ENCODE results near the gene GPD1. TPM values are rescaled to one million over a fixed set of nuclear protein-coding genes. Genes with fewer than 3 reads are reported as not detected.

Gene GPD1
- polyA plus RNA-seq, 1 donor from 2014 or later = not detected

GRCh38 chr12:50102131-50102531 is 1.7 kb upstream of the GPD1 start:
- peak overlapping the region in 1 of 3 donors; percentile 64 for H3K27ac Mint-ChIP-seq

GRCh38 chr12:50102646-50103309 is 1.0 kb upstream of the GPD1 start:
- Mint-ChIP-seq H3K4me1 (peaks cover 0 to 4% (median 2%) of the 10 kb centered on the region in 3 donors), H3K4me3 (no peak overlapping the region), H3K36me3 (peaks cover 5% of the 10 kb centered on the region), H3K9me3 (no peaks in the 10 kb centered on the region), H3K27ac (peak overlapping the region in 1 of 3 donors; percentile 64), H3K27me3 (no peaks in the 10 kb centered on the region)

More at GRCh38 chr12:50102131-50102531, 1.7 kb upstream of the GPD1 start:
- Mint-ChIP-seq H3K4me1 (peaks cover 0 to 3% (median 2%) of the 10 kb centered on the region in 3 donors), H3K27me3 (no peaks in the 10 kb centered on the region), H3K4me3 (no peak overlapping the region), H3K36me3 (peaks cover 5% of the 10 kb centered on the region), H3K9me3 (no peaks in the 10 kb centered on the region)

GRCh38 chr12:50103351-50103750 is 457 bp upstream of the GPD1 start:
- no peaks in the 10 kb centered on the region for H3K9me3 Mint-ChIP-seq
- no peak overlapping the region for H3K4me3 Mint-ChIP-seq
- H3K27ac Mint-ChIP-seq = peak overlapping the region in 1 of 3 donors; percentile 64
- H3K4me1 Mint-ChIP-seq = peaks cover under 1 to 6% (median 3%) of the 10 kb centered on the region in 3 donors
- peaks cover 1% of the 10 kb centered on the region for H3K36me3 Mint-ChIP-seq
- no peaks in the 10 kb centered on the region for H3K27me3 Mint-ChIP-seq

GRCh38 chr12:50104417-50105366 is 884 bp downstream of the GPD1 start:
- H3K27ac Mint-ChIP-seq = peak overlapping the region in 1 of 3 donors; percentile 64

GRCh38 chr12:50105913-50106450 is 2.2 kb downstream of the GPD1 start:
- H3K36me3 Mint-ChIP-seq = peaks cover 1% of the 10 kb centered on the region
- H3K4me1 Mint-ChIP-seq = peaks cover 11 to 19% (median 15%) of the 10 kb centered on the region in 3 donors
- no peaks in the 10 kb centered on the region for H3K9me3 Mint-ChIP-seq
- H3K27ac Mint-ChIP-seq = peak overlapping the region in 2 of 3 donors; percentile 14 to 53
- no peaks in the 10 kb centered on the region for H3K27me3 Mint-ChIP-seq
- H3K4me3 Mint-ChIP-seq = no peak overlapping the region

More at GRCh38 chr12:50104417-50105366, 884 bp downstream of the GPD1 start:
- Mint-ChIP-seq H3K9me3 (no peaks in the 10 kb centered on the region), H3K27me3 (no peaks in the 10 kb centered on the region), H3K36me3 (peaks cover 1% of the 10 kb centered on the region), H3K4me3 (no peak overlapping the region), H3K4me1 (peaks cover 4 to 11% (median 6%) of the 10 kb centered on the region in 3 donors)

- H3K27ac Mint-ChIP-seq = peak overlapping the region in 2 of 3 donors; percentile 36 to 69
- H3K27me3 Mint-ChIP-seq = no peaks in the 10 kb centered on the region
- H3K4me1 Mint-ChIP-seq = peaks cover 17 to 22% (median 17%) of the 10 kb centered on the region in 3 donors
- H3K4me3 Mint-ChIP-seq = peak overlapping the region in 1 of 4 donors; percentile 34
- peaks cover 1% of the 10 kb centered on the region for H3K36me3 Mint-ChIP-seq
- H3K9me3 Mint-ChIP-seq = no peaks in the 10 kb centered on the region
Observed at GRCh38 chr12:50106907-50107306, 3.1 kb downstream of the GPD1 start.

GRCh38 chr12:50107416-50108268 is 3.8 kb downstream of the GPD1 start:
- H3K9me3 Mint-ChIP-seq = no peaks in the 10 kb centered on the region
- peak overlapping the region in 2 of 4 donors; percentile 34 to 49 for H3K4me3 Mint-ChIP-seq
- H3K27me3 Mint-ChIP-seq = no peaks in the 10 kb centered on the region
- H3K4me1 Mint-ChIP-seq = peaks cover 17 to 22% (median 17%) of the 10 kb centered on the region in 3 donors
- H3K27ac Mint-ChIP-seq = peak overlapping the region in 1 of 3 donors; percentile 36
- peaks cover 1% of the 10 kb centered on the region for H3K36me3 Mint-ChIP-seq

- Mint-ChIP-seq H3K27ac (peak overlapping the region in 2 of 3 donors; percentile 71 to 86), H3K4me3 (no peak overlapping the region), H3K27me3 (no peaks in the 10 kb centered on the region)
Observed at GRCh38 chr12:50109319-50109718, 5.5 kb downstream of the GPD1 start.

GRCh38 chr12:50110127-50110761 is 6.4 kb downstream of the GPD1 start:
- peaks cover 1% of the 10 kb centered on the region for H3K36me3 Mint-ChIP-seq
- peak overlapping the region; percentile 93 to 99 (median 98) for H3K4me3 Mint-ChIP-seq
- H3K27ac Mint-ChIP-seq = peak overlapping the region; percentile 91 to 99 (median 98)
- no peaks in the 10 kb centered on the region for H3K27me3 Mint-ChIP-seq
- H3K4me1 Mint-ChIP-seq = peaks cover 21 to 28% (median 22%) of the 10 kb centered on the region in 3 donors
- H3K9me3 Mint-ChIP-seq = no peaks in the 10 kb centered on the region

More at GRCh38 chr12:50109319-50109718, 5.5 kb downstream of the GPD1 start:
- H3K36me3 Mint-ChIP-seq = peaks cover 1% of the 10 kb centered on the region
- peaks cover 18 to 26% (median 18%) of the 10 kb centered on the region in 3 donors for H3K4me1 Mint-ChIP-seq
- no peaks in the 10 kb centered on the region for H3K9me3 Mint-ChIP-seq

- Mint-ChIP-seq H3K9me3 (no peaks in the 10 kb centered on the region), H3K4me1 (peaks cover 22 to 32% (median 23%) of the 10 kb centered on the region in 3 donors), H3K36me3 (peaks cover under 1% of the 10 kb centered on the region), H3K4me3 (peak overlapping the region; percentile 93 to 99 (median 98)), H3K27me3 (no peaks in the 10 kb centered on the region), H3K27ac (peak overlapping the region; percentile 91 to 99 (median 98))
Observed at GRCh38 chr12:50110762-50111351, 7.0 kb downstream of the GPD1 start.

- H3K27me3 Mint-ChIP-seq = no peaks in the 10 kb centered on the region
- peak overlapping the region; percentile 91 to 99 (median 98) for H3K27ac Mint-ChIP-seq
- H3K4me1 Mint-ChIP-seq = peaks cover 22 to 34% (median 26%) of the 10 kb centered on the region in 3 donors
- H3K36me3 Mint-ChIP-seq = no peaks in the 10 kb centered on the region
- peak overlapping the region; percentile 93 to 99 (median 98) for H3K4me3 Mint-ChIP-seq
- no peaks in the 10 kb centered on the region for H3K9me3 Mint-ChIP-seq
Observed at GRCh38 chr12:50111395-50111692, 7.5 kb downstream of the GPD1 start.

GRCh38 chr12:50111693-50112455 is 8.1 kb downstream of the GPD1 start, which contains the start of gene COX14:
TSS of gene COX14 (plus strand) at chr12:50112236. CDS start at chr12:50120044, 7,808 bp downstream.
- no peaks in the 10 kb centered on the region for H3K27me3 Mint-ChIP-seq
- H3K4me3 Mint-ChIP-seq = peak within 1 kb of the TSS; percentile 93 to 99 (median 98)
- H3K27ac Mint-ChIP-seq = peak within 1 kb of the TSS; percentile 91 to 99 (median 98)
- H3K36me3 Mint-ChIP-seq = no peaks in the 10 kb centered on the region
- H3K4me1 Mint-ChIP-seq = peaks cover 22 to 38% (median 31%) of the 10 kb centered on the region in 3 donors
- no peaks in the 10 kb centered on the region for H3K9me3 Mint-ChIP-seq
